SK-N-MC (cell line): Measurements from ENCODE around the gene GNB4.

Experiments used
- EZH2 ChIP-seq: fragments of 200-600 bp; sonication (generic); IDR thresholded peaks from one replicate; pipeline ENCODE4 v1.6.1; 2017; ENCODE audit warnings: antibody characterized with exemption
- POLR2AphosphoS5 ChIP-seq: IDR thresholded peaks from 2 replicates; pipeline ENCODE4 v1.6.1; 2012; ENCODE audit warnings: mild to moderate bottlenecking, low read depth, low read length, borderline replicate concordance

DNA sequence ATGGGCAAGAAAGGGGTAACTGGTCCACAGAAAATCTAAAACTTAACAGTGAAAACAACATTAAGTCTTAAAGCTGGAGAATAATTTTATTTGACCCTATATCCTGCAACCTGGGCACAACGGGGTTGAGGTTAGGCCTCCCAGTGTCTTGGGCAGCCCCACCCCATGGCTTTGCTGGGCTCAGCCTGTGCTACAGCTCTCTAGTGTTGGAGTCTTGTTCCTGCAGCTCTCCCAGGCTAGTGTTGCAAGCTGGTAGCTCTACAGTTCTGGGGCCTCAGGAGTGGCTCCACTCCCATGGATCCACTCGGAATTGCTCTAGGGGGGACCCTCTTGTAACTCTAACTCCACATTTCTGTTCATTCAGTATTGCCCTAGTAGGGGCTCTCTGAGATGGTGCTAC is 24.9 kb upstream of the GNB4 start:
- TF ChIP-seq POLR2AphosphoS5 (no peak), EZH2 (no peak)
